HG02938 (cell line): Measurements from ENCODE around the gene DUS1L.

Experiments
- ATAC-seq: cut with Tn5 transposase; IDR thresholded peaks from one replicate; pipeline ENCODE4 v1.9.1; 2021; ENCODE audit warnings: mild to moderate bottlenecking, moderate library complexity; ENCODE audit not compliant: unreplicated experiment

The DUS1L gene

GRCh38 chr17:82101301-82101715 is 35.7 kb upstream of the DUS1L start:
- ATAC-seq = no peak

- no peak for ATAC-seq
These were observed 35.1 kb upstream of the DUS1L start for GRCh38 chr17:82100502-82101298.

- peak; percentile 2 for ATAC-seq
These were observed 33.5 kb upstream of the DUS1L start for GRCh38 chr17:82098939-82099763.

GRCh38 chr17:82098169-82098938 is 32.8 kb upstream of the DUS1L start, which contains the start of gene FASN:
Gene FASN, minus strand, starts transcription at chr17:82098236. Its CDS starts 1,791 bp downstream, at chr17:82096445.
- ATAC-seq = peak; percentile 60

GRCh38 chr17:82097919-82098168 is 32.2 kb upstream of the DUS1L start:
- ATAC-seq = no peak

GRCh38 chr17:82097184-82097918 is 31.7 kb upstream of the DUS1L start:
- ATAC-seq = no peak

- ATAC-seq = no peak
These were observed 31.1 kb upstream of the DUS1L start for GRCh38 chr17:82096709-82097183.

GRCh38 chr17:82095777-82096708 is 30.4 kb upstream of the DUS1L start:
- ATAC-seq = no peak

GRCh38 chr17:82094931-82095776 is 29.6 kb upstream of the DUS1L start:
- ATAC-seq = no peak

- ATAC-seq = no peak
These were observed 27.6 kb upstream of the DUS1L start for GRCh38 chr17:82092995-82093751.

GRCh38 chr17:82092628-82092994 is 27.0 kb upstream of the DUS1L start:
- no peak for ATAC-seq

GRCh38 chr17:82092094-82092586 is 26.5 kb upstream of the DUS1L start:
- ATAC-seq = no peak

- ATAC-seq = no peak
These were observed 25.9 kb upstream of the DUS1L start for GRCh38 chr17:82091264-82092066.

GRCh38 chr17:82090549-82091263 is 25.1 kb upstream of the DUS1L start:
- ATAC-seq = no peak

GRCh38 chr17:82089723-82090548 is 24.3 kb upstream of the DUS1L start:
- no peak for ATAC-seq
